ENCODE data around the gene AVEN.
"Not testable (repeated sequence)": the region's sequence is repeated elsewhere in the genome, so short reads cannot be mapped to it uniquely, and the experiment has no call there.

The AVEN gene

GRCh38 chr15:33844597-33844996 lies 194.4 kb downstream of the AVEN start:
- no peak for DNase-seq

DNA sequence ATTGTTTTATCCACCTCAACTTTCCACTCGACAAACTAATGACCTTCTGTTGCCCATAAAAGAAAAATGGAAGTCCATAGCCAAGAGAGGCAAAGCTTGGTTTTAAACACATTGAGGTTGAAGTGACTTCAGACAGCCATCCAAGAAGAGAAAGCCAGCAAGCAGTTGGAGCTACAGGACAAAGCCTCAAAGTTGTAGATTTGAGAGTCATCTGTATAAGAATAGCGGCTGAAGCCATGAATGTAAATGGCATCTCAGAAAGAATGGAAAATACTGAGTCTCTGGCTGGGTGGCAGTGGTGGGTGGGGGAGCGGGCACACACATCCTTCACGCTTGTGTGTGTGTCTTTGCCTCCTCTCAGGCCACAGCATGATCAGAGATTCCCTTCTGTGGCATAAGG lies 194.8 kb downstream of the AVEN start:
- no peak for DNase-seq

DNA sequence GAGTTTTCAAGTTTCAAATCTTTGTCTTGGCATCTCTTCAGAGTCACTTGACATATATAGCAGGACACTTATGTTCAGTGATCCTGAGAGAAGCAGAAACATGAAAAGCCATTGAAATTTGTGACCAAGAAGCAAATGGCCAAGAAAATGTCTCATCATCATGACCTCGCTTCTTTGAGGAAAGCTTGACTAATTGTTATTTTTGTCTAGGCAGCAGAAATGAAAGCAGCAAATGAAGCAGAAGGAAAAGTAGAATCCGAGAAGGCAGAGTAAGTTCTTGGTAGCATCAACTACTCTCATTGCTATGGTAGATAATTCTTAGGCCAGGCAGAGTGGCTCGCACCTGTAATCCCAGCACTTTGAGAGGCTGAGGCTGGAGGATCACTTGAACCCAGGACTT lies 198.4 kb downstream of the AVEN start:
- no peak for DNase-seq

- DNase-seq: no peak
Observed at GRCh38 chr15:33839540-33839939, 199.5 kb downstream of the AVEN start.

GRCh38 chr15:33837294-33837693 lies 201.7 kb downstream of the AVEN start:
- DNase-seq: no peak

DNA sequence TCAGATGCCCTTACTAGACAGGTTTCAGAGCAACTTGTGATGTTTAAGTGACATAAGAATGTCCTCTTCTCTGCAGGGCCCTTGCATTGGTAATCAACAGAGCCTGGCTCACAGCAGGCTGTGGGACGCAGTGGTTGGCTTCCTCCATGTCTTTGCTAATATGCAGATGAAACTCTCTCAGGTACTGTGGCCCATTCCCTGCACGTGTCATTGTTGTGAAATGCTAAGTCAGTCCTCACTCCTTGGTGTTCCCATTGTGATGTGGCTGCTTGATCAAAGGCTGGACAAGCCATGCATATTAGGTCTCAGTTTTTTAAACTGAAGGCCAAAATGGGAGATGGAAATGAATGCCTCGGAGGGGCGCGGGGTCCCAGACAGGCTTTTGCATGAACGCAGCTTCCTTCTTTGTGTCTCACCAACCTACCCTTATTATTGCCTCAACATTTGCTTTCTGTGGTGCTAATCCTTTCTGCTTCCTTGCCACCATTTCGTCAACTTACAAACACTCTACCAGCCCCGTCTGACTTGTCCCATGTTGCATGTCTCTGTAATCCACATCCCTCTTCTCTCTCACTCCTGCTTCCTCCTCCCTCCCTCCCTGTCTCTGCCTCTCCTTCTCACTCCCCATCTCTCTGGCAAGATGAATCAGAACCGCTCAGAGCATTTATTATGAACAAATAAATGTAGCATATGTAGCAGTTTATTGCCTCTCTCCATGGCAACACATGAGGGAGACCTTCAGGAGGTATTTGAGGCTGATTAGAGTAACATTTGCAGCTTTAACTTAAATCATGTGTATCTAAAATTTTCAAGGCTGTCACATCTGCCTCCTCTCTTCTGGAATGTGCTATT lies 203.9 kb downstream of the AVEN start:
- DNase-seq: no peak

GRCh38 chr15:33831646-33832045 lies 207.4 kb downstream of the AVEN start:
- DNase-seq: no peak

DNA sequence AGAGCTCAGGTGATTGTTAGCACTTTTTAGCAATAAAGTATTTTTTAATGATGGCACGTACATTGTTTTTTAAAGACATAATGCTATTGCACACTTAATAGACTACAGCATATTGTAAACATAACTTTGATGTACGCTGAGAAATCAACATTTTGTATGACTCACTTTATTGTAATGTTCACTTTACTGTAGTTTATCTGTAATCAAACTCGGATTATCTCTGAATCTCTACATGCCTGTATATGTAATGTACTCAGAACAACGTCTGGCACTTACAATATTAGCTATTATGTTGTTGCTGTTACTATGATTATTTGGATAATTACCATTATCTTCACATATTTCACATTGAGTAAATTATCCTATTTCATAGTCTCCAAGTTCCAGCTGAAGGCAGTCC lies 208.7 kb downstream of the AVEN start:
- DNase-seq: no peak

DNA sequence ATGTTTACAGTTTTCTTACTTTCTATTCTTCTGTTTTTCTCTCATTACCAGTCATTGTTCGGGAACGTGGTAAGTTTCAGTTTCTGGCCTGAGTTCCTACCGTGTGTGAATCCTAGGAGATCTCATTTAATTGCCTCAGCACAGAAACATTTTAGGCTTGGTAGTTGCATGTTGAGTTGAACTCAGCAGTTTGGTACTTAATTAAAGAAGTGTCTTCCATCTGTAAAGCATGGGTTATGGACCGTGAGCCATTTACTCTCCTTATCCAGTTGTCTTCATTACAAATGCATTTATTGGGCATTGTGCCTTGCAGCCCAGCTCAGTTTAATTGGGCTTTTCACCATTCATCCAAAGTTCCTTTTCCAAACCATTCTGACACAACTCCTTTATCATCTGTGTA lies 212.8 kb downstream of the AVEN start:
- no peak for DNase-seq

GRCh38 chr15:33825453-33825852 lies 213.6 kb downstream of the AVEN start:
- no peak for DNase-seq

DNA sequence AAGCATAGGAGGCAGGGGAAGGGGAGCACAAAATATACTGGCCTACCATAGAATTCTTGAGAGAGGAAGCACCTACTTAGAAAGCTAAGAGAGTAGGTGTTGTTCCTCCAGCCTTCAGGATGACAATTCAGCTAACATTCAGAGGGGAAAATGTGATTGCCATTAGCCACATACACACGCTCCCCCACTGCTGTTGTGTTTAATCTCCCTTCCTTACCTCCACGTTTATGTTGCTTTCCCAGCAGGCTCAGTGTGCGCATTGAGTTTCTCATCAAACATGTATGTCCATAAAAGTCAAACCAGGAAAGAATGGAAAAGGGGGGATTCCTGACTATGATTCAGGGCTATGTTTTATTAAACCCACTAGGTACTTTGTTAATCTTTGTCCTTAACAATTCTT lies 215.9 kb downstream of the AVEN start:
- DNase-seq: no peak

DNA sequence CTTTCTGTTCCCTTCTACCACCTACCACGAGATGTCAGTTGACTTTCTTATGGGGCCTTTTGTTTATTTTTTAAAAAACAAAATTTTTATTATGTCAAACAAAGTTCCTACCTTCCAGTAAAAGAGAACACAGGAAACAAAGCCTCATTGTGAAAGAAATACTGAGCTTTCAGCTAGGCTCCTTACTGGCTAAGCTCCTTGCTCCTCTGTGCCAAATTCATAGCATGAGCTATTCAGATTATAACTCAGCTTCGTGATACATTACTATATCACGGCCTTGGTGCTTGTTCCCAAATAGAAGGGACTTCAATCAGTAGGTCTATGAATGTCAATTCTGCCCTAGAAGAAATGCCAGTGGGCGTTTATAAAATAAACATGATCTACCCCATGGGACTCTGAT lies 216.5 kb downstream of the AVEN start:
- no peak for DNase-seq

DNA sequence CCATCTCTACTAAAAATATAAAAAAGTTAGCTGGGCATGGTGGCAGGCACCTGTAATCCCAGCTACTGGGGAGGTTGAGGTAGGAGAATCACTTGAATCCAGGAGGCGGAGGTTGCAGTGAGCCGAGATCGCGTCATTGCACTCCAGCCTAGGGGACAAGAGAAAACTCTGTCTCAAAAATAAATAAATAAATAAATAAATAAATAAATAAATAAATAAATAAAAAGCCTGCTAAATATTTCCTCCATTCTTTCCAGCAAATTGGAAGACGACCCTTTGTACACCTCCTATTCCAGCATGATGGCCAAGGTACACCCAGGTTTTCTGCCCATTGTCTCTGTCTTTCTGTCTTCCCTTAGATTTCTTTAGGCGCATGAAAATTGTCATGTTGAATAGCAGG lies 219.5 kb downstream of the AVEN start:
- DNase-seq: not testable (repeated sequence)
